Uterus (tissue), 2 donors: ENCODE data around the gene TLE4.

Experiments used
- POLR2A ChIP-seq, 2 donors: fragments of 450-650 bp; IDR thresholded peaks; one replicate each; pipeline ENCODE4 v1.6.1; 2016; ENCODE audit warnings: antibody characterized with exemption in 2 of 2, mild to moderate bottlenecking in 1 of 2, moderate library complexity in 1 of 2
- TF ChIP-seq, protein P1 (sequence below), 4 experiments: fragments of 200-600 bp in 2 of 4; fragments of 450-650 bp in 2 of 4; sonication (generic) in 2 of 4; IDR thresholded peaks; one replicate each; pipeline ENCODE4 v1.5.1; 2016 to 2019; ENCODE audit warnings: antibody characterized with exemption in 4 of 4, mild to moderate bottlenecking in 2 of 4, moderate library complexity in 1 of 4

DNA sequence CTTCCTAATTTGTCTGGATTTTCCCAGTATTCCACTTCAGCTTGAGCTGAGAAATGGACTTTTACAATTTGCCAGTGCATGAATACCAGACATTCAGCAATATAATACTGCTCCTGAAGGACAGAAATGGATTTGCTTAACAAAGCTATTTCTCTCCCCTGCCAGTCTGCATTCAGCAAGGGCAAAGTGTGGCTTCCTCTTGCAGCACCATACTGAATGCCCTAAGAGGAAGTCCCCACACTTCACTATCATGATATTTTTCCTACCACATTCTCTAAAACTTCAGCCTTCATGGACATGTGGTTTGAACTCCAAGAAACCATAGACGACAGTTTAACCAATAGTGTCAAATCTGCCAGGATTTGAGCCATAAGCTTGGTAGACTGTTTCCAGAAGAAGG lies 19.8 kb upstream of the TLE4 start:
- TF ChIP-seq, protein P1, sequence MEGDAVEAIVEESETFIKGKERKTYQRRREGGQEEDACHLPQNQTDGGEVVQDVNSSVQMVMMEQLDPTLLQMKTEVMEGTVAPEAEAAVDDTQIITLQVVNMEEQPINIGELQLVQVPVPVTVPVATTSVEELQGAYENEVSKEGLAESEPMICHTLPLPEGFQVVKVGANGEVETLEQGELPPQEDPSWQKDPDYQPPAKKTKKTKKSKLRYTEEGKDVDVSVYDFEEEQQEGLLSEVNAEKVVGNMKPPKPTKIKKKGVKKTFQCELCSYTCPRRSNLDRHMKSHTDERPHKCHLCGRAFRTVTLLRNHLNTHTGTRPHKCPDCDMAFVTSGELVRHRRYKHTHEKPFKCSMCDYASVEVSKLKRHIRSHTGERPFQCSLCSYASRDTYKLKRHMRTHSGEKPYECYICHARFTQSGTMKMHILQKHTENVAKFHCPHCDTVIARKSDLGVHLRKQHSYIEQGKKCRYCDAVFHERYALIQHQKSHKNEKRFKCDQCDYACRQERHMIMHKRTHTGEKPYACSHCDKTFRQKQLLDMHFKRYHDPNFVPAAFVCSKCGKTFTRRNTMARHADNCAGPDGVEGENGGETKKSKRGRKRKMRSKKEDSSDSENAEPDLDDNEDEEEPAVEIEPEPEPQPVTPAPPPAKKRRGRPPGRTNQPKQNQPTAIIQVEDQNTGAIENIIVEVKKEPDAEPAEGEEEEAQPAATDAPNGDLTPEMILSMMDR (IDR thresholded peaks at IDR 0.05): no peak
- TF ChIP-seq POLR2A (IDR thresholded peaks at IDR 0.05): no peak
